Endothelial cell (in vitro differentiated cells): ENCODE results near the gene DIRAS2. TPM values are rescaled to one million over a fixed set of nuclear protein-coding genes. Genes with fewer than 3 reads are reported as not detected.

Source experiments
- DNase-seq: peaks from one replicate; pipeline ENCODE4 v3.0.0; 2021; ENCODE audit warnings: low spot score
- H3K27ac Mint-ChIP-seq: one replicate; pipeline ENCODE4 v1.8.0; 2021; ENCODE audit warnings: mixed read lengths, inconsistent platforms; ENCODE audit not compliant: unreplicated experiment
- H3K27me3 Mint-ChIP-seq: one replicate; pipeline ENCODE4 v1.8.0; 2021; ENCODE audit warnings: mild to moderate bottlenecking, moderate library complexity, mixed read lengths, inconsistent platforms; ENCODE audit not compliant: unreplicated experiment
- H3K36me3 Mint-ChIP-seq: one replicate; pipeline ENCODE4 v1.8.0; 2021; ENCODE audit warnings: mild to moderate bottlenecking, low read depth, mixed read lengths, inconsistent platforms; ENCODE audit not compliant: unreplicated experiment
- H3K4me1 Mint-ChIP-seq: one replicate; pipeline ENCODE4 v1.8.0; 2021; ENCODE audit warnings: mild to moderate bottlenecking, mixed read lengths, inconsistent platforms; ENCODE audit not compliant: unreplicated experiment
- H3K4me3 Mint-ChIP-seq: one replicate; pipeline ENCODE4 v1.8.0; 2021; ENCODE audit warnings: mild to moderate bottlenecking, mixed read lengths, inconsistent platforms; ENCODE audit not compliant: unreplicated experiment
- H3K9me3 Mint-ChIP-seq: one replicate; pipeline ENCODE4 v1.8.0; 2021; ENCODE audit warnings: mixed read lengths, inconsistent platforms; ENCODE audit not compliant: unreplicated experiment
- total RNA-seq: library from RNA; stranded (reverse); fragmentation: NEBNext Ultra II Directional; extraction: Animal tissue kit (Norgen Biotek cat#: 25700); gene quantifications from one replicate; pipeline ENCODE4 v1.2.1, GENCODE V29; 2021; ENCODE audit not compliant: unreplicated experiment
- TF ChIP-seq, protein P1 (sequence below): fragments of 200-600 bp; sonication (generic); IDR thresholded peaks from one replicate; pipeline ENCODE4 v1.5.0; 2021; ENCODE audit warnings: antibody characterized with exemption; ENCODE audit not compliant: unreplicated experiment

The DIRAS2 gene
- total RNA-seq, 1 donor from 2014 or later: not detected

DNA sequence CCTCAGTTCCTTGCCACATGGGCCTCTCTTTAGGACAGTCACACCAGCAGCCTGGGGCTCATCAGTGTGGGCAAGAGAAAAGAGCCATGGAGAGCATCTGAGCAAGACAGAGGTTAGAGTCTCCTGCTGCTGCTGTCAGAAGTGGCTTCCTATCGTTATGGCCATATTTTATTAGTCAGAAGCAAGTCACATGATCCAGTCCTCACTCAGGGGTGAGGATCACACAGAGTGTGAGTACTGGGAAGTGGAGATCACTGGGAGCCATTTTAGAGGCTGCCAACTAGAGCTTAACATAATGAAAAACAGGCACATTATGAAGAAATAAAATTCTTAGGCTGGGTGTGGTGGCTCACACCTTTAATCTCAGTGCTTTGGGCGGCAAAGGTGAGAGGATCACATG, 62.0 kb downstream of the DIRAS2 start:
- DNase-seq: no peak
- Mint-ChIP-seq H3K36me3 (peaks cover 5% of the 10 kb centered on the region), H3K9me3 (no peaks in the 10 kb centered on the region), H3K27ac (no peak overlapping the region), H3K4me1 (peaks cover 16% of the 10 kb centered on the region), H3K27me3 (no peaks in the 10 kb centered on the region), H3K4me3 (no peak overlapping the region)
- TF ChIP-seq, protein P1, sequence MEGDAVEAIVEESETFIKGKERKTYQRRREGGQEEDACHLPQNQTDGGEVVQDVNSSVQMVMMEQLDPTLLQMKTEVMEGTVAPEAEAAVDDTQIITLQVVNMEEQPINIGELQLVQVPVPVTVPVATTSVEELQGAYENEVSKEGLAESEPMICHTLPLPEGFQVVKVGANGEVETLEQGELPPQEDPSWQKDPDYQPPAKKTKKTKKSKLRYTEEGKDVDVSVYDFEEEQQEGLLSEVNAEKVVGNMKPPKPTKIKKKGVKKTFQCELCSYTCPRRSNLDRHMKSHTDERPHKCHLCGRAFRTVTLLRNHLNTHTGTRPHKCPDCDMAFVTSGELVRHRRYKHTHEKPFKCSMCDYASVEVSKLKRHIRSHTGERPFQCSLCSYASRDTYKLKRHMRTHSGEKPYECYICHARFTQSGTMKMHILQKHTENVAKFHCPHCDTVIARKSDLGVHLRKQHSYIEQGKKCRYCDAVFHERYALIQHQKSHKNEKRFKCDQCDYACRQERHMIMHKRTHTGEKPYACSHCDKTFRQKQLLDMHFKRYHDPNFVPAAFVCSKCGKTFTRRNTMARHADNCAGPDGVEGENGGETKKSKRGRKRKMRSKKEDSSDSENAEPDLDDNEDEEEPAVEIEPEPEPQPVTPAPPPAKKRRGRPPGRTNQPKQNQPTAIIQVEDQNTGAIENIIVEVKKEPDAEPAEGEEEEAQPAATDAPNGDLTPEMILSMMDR: no peak

DNA sequence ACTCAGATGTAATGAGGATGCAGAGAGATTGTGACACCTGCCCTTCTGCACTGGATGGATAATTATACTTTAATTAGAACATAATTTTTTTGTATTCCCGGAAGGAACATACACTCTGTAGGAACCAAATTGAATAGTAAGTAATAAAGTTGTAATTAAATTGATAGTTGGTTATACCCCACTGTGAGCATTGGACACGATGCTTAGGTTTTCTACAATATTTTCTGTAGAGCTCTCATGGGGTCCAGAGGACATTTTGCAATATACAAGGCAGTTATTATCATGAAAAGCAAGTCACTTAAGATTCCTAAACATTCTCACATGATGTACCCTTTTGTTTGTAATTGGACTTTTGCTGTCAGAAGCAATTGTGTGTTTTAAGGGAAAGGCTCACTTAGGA, 63.4 kb downstream of the DIRAS2 start:
- TF ChIP-seq, protein P1: no peak
- Mint-ChIP-seq H3K4me1 (peaks cover 16% of the 10 kb centered on the region), H3K27ac (no peak overlapping the region), H3K27me3 (no peaks in the 10 kb centered on the region), H3K36me3 (peaks cover under 1% of the 10 kb centered on the region), H3K4me3 (no peak overlapping the region), H3K9me3 (no peaks in the 10 kb centered on the region)
- DNase-seq: no peak

DNA sequence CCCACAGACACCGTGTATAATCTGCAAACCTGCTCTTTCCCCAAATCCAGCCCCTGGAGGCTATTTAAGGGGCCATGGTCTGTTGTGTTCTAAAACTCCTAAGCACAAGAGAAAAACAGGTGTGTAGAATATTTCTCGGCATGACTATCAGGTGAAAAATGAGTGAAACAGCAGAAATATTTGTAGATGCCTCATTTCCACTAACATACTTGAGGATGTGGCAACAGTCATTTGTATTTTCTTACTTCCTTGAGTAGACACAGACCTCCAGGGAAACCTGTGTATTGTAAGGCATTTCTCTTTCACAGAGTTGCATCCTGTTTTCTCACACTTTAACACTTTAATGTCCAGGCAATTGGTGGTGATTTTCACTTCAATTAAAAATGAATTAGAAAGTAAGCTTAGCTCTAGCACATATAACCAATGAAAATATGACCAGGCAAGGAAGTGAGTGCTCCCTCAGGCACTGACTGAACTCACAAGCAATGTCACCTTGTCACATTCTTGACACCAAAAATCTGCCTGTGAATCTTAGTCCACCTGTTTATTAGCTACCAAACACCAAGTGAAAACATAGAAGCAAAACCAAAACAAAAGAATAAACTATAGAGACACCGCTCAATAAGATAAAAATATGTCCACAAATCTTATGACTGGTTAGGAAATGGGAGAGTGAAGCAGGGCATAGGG, 64.4 kb downstream of the DIRAS2 start:
- H3K27ac Mint-ChIP-seq: peak overlapping the region; percentile 96
- DNase-seq: peak; percentile 5
- no peaks in the 10 kb centered on the region for H3K36me3 Mint-ChIP-seq
- H3K9me3 Mint-ChIP-seq: no peaks in the 10 kb centered on the region
- TF ChIP-seq, protein P1: no peak
- peaks cover 16% of the 10 kb centered on the region for H3K4me1 Mint-ChIP-seq
- no peaks in the 10 kb centered on the region for H3K27me3 Mint-ChIP-seq
- no peak overlapping the region for H3K4me3 Mint-ChIP-seq

DNA sequence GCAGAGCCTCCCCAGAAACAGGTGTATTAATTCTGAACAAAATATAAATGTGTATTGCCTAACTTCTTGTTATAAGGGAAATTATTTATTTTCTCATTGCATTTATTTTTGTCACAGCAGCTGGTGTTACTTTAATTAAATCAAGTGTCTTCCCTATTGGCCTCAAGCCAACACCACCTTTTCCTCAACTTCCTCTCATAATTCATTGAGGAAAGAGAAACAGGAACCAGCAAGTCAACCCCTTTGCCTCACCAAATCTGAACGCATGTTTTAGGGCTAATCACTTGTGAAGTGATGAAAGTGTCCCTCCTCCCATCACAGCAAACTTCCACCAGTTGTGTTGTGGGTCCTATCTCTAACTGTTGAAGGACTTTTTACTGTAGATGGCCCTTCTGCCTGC, 73.1 kb downstream of the DIRAS2 start:
- peaks cover 22% of the 10 kb centered on the region for H3K4me1 Mint-ChIP-seq
- H3K27ac Mint-ChIP-seq: no peak overlapping the region
- H3K27me3 Mint-ChIP-seq: peaks cover 2% of the 10 kb centered on the region
- no peak overlapping the region for H3K4me3 Mint-ChIP-seq
- no peak for DNase-seq
- no peaks in the 10 kb centered on the region for H3K9me3 Mint-ChIP-seq
- H3K36me3 Mint-ChIP-seq: no peaks in the 10 kb centered on the region
- TF ChIP-seq, protein P1: no peak

DNA sequence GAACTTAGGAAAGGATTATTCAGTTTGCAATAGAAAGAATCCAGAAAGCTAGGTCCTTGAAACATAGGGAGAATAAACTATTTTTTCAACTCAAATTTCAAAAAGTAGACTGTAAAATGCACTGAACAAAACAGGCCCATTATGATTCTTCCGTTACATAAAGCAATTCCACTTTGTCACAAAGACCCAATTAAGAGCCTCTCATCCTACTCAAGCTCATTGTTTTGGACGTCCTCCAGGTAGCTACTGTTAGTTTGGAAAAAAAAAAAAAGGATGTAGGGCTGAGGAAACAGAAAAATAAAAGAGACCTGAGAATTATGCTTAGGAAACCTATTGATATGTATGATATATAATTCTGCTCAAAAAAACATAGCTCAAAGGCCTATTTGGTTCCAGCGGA, 74.0 kb downstream of the DIRAS2 start:
- H3K27me3 Mint-ChIP-seq: peaks cover 2% of the 10 kb centered on the region
- H3K27ac Mint-ChIP-seq: no peak overlapping the region
- H3K4me3 Mint-ChIP-seq: no peak overlapping the region
- H3K36me3 Mint-ChIP-seq: no peaks in the 10 kb centered on the region
- DNase-seq: no peak
- TF ChIP-seq, protein P1: no peak
- peaks cover 22% of the 10 kb centered on the region for H3K4me1 Mint-ChIP-seq
- H3K9me3 Mint-ChIP-seq: no peaks in the 10 kb centered on the region
